ENCODE measurements around the gene AKAP7.

Gene AKAP7

GRCh38 chr6:131134220-131134979 is 867 bp upstream of the AKAP7 start:
- no peak for DNase-seq

- no peak for DNase-seq
These were observed 355 bp upstream of the AKAP7 start for GRCh38 chr6:131134980-131135243.

GRCh38 chr6:131136021-131136786 is 937 bp downstream of the AKAP7 start:
- DNase-seq = no peak

GRCh38 chr6:131139599-131139998 is 4.3 kb downstream of the AKAP7 start:
- DNase-seq = no peak

GRCh38 chr6:131143319-131143718 is 8.1 kb downstream of the AKAP7 start:
- no peak for DNase-seq

- DNase-seq = no peak
These were observed 11.6 kb downstream of the AKAP7 start for GRCh38 chr6:131146865-131147264.

- no peak for DNase-seq
These were observed 21.1 kb downstream of the AKAP7 start for GRCh38 chr6:131156411-131156810.

- DNase-seq = no peak
These were observed 24.3 kb downstream of the AKAP7 start for GRCh38 chr6:131159578-131159977.

- no peak for DNase-seq
These were observed 25.0 kb downstream of the AKAP7 start for GRCh38 chr6:131160254-131160758.

- no peak for DNase-seq
These were observed 26.7 kb downstream of the AKAP7 start for GRCh38 chr6:131161987-131162386.

GRCh38 chr6:131163886-131164285 is 28.6 kb downstream of the AKAP7 start:
- DNase-seq = no peak

GRCh38 chr6:131164506-131164905 is 29.2 kb downstream of the AKAP7 start:
- DNase-seq = no peak

- DNase-seq = no peak
These were observed 32.5 kb downstream of the AKAP7 start for GRCh38 chr6:131167773-131168172.

GRCh38 chr6:131169613-131170012 is 34.3 kb downstream of the AKAP7 start:
- DNase-seq = no peak

GRCh38 chr6:131172222-131172621 is 37.0 kb downstream of the AKAP7 start:
- no peak for DNase-seq

- DNase-seq = no peak
These were observed 38.4 kb downstream of the AKAP7 start for GRCh38 chr6:131173680-131174079.

GRCh38 chr6:131175564-131175963 is 40.3 kb downstream of the AKAP7 start:
- no peak for DNase-seq

GRCh38 chr6:131177996-131178395 is 42.7 kb downstream of the AKAP7 start:
- DNase-seq = no peak

- no peak for DNase-seq
These were observed 47.7 kb downstream of the AKAP7 start for GRCh38 chr6:131182991-131183425.

- no peak for DNase-seq
These were observed 48.3 kb downstream of the AKAP7 start for GRCh38 chr6:131183427-131184095.

- DNase-seq = no peak
These were observed 56.3 kb downstream of the AKAP7 start for GRCh38 chr6:131191590-131191989.

- DNase-seq = no peak
These were observed 62.4 kb downstream of the AKAP7 start for GRCh38 chr6:131197716-131198115.

GRCh38 chr6:131199568-131200272 is 64.5 kb downstream of the AKAP7 start:
- peak; percentile 47 for DNase-seq

Measured in stimulated activated CD4-positive, alpha-beta T cell treated with anti-CD3 and anti-CD28 coated beads, Interleukin-2, amount 100 ng/mL, for 48 hours (primary cell).